NCI-H345 treated with DMSO at 0.1 percent for 48 hours (cell line): Measurements from ENCODE around the gene TNPO1.
A peak's percentile ranks its signal among the peaks of the same experiment; 100 is the strongest.
"Not testable (repeated sequence)": the region's sequence is repeated elsewhere in the genome, so short reads cannot be mapped to it uniquely, and the experiment has no call there.

ENCODE experiments used
- DNase-seq: peaks from one replicate; lab custom pipeline; 2025; ENCODE audit not compliant: unreplicated experiment; lab: John Stamatoyannopoulos, UW

TNPO1 gene

GRCh38 chr5:72925336-72926010 lies 109.0 kb downstream of the TNPO1 start:
- DNase-seq = no peak

- DNase-seq = not testable (repeated sequence)
Measured at GRCh38 chr5:72932686-72933085, 116.2 kb downstream of the TNPO1 start.

GRCh38 chr5:72934953-72935725 lies 118.7 kb downstream of the TNPO1 start:
- DNase-seq = not testable (repeated sequence)

DNA sequence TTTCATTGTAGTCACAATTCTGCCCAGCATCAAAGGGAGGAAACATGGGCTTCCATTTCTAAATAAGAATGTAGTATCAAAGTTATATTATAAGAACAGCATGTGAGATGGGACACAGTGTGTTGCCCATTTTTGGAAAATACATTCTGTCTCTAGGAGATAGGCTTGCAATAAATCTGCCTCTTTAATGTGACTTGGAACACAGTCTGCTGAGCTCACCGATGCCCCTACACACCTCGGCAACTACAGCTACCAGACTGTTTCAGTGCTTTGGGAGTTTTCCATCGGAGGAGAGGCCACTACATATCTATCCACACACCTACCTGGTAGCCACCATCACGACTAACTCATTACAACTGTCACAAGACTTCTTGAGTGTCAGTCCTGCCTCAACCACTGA lies 120.4 kb downstream of the TNPO1 start:
- no peak for DNase-seq

DNA sequence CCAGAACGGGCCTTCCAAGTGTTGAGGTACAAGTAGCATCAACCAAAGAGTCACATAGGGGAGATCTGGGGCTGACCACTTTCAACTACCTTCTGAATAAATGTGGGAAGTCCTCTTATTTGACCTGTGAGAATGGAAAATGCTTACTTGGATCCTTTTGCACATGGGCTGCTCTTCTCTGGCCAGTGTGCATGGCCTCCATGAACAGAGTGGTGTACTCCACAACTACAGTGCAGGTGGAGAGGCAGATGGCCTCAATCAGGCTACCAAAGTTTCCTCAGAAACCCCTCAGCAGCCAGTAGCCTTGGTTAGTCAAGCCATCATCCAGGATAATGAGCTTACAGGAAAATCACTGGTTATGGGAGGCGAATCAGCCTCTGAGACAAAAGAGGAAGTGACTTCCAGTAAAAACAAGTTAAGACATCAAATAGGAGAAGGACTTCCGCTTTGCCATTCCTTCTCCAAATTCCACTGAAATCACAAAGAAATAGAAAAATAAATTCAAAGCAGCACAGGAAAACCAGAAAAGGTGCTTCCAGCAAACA lies 121.1 kb downstream of the TNPO1 start:
- DNase-seq = no peak

DNA sequence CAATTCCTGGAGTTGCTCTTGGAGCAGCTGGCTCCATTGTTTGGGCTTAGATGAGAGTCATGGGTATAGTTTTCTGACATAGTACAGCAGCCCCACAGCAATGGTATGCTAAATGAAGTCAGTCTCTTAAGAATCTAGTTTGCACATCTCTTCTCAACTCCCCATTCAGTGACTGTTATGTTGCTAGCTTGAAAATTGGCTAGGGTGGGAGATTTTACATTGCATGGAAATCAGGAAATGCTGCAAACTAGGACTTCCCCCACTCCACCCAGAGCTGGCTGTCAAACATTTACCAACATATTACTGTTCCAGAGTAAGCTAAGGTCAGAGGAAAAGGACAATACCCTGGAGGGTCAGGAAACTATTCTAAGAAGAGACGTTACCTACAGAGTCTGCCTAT lies 121.7 kb downstream of the TNPO1 start:
- no peak for DNase-seq

- DNase-seq = no peak
Measured at GRCh38 chr5:72940082-72940481, 123.6 kb downstream of the TNPO1 start.

DNA sequence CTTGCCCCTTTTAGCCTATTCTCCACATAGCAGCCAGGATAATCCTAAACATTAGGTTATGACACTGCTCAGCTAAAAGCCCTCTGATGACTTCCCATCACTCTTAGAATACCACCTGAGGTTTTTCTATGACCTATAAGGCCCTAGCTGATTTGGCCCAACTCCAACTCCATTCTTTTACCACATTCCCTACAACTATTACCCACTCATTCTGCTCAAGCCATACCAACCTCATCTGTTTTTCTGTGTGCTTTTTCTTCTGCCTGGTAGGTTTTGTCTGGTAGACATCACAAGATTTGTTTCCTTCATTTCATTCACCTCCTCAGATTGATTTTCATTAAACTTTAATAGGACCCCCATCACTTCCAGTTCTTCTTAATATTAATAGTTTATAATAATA lies 126.8 kb downstream of the TNPO1 start:
- DNase-seq = no peak

DNA sequence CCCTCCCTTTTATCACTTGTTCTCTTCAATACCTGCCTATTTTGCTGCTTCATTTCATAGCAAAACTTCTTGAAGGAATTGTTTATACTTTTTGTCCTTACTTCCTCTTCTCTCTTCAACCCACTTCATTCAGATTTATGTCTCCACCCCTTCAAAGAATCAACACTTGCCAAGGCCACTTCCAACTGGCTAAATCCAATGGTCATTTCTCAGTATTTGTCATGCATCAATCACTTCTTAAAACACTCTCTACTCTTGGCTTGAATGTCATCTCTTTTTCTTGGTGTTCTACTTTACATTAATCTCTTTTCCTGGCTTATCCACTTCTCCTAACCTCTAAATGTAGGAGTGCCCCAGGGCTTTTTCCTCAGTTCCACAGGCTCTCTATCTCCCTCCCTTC lies 131.0 kb downstream of the TNPO1 start:
- DNase-seq = no peak

DNA sequence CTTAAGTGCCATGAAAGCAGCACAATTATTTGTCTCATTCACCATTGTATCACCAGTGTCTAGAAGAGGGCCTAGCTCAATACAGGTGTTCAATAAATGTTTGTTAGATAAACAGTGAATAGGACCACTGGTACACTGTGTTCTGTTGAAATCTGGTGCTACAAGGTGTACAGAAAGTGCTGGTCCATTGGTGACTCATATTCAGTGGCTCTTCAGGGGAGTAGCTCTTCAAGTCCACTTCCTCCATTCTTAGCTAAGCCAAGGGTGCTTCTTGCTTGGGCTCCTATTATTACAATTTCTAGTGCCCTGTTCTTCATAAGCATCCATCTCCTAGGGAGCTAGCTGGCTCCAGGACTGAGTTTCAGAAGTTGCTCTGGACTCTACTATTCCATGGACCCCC lies 133.0 kb downstream of the TNPO1 start:
- no peak for DNase-seq

DNA sequence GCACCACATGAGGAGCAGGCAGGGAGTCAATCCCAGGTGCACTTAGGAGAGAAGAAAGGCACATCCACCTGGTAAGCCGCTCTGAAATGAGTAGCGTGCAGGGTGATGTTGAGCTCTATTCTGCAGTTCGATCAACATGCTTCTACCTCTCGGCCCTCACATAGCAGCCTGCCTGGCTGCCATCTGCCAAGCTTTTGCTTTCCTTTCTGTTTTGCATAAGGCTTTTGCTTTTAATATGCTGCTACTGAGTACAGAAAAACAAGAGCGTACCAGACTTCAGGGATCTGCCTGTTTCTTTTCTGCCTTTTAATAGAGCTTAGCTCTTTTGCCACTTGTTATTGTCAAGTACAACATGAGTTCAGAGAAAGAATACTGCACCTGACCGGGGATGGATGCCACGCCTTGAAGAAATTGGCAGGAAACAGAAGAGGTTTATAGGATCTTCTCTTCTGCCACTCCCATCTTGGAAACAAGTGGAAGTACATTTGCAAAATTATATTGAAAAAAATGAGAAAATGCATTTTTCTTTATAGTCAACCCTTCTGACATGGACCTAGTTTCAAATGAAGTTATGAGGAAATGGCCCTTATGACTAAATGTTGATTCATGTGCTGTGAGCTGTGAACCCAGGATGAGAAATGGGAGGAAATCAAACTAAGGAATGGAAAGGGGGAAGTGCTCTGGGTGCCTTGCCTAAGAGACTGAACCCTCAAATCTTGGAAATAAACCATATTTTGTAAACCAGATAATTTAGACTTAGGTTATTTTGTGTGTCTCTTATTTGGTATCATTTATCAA lies 135.4 kb downstream of the TNPO1 start:
- no peak for DNase-seq

DNA sequence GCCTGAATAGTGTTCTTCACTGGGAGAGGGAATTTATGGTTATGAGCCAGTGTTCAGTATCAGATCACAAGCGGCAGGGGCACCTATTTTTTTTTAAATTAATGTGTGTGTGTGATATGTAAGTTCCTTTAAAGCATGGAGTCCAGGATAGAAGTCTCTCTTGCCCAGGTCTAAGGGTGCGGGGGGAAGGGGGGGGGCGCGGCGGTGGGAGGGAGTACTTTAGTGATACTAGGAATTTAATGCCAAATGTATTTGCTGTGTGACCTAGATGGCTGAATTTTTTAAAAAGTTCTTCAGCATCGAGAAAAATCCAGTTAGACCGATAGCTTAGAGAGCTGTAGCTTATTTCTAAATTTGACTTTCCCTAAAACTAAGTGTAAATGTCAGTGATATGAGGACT lies 137.9 kb downstream of the TNPO1 start:
- DNase-seq = no peak

GRCh38 chr5:72955143-72955767 lies 138.8 kb downstream of the TNPO1 start:
- DNase-seq = no peak

DNA sequence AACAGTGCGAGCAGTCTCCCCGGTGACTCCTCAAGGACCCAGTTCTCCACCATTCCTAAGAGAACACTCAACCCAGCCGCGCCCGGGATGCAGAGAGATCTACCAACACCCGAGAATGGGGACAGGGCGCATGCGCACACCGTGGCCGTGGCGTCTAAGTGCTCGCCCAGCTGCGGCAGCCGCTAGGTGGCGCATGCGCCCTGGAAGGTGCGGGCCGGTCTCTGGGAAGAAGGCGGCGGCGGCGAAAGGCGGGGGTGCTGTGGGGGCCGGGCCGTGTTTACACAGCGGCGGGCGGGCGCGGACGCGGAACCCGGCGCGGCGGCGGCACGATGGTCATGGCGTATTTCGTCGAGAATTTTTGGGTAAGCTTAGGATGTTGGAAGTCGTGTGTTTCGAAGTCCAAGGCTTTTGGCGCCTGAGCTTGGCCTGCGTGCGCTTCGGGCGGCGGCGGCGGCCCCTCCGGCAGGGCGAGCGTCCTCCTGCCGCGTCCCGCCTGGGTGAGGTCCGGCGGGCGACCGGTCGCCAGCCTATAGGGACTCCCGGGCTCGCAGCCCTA lies 139.4 kb downstream of the TNPO1 start, which contains the start of gene FCHO2:
Gene FCHO2 (plus strand): TSS at position 274 of the 556 bp plus-strand sequence. CDS start 56 bp downstream, at position 330.
- peak; percentile 75 for DNase-seq

- peak; percentile 41 for DNase-seq
Measured at GRCh38 chr5:72956324-72957140, 140.1 kb downstream of the TNPO1 start.

DNA sequence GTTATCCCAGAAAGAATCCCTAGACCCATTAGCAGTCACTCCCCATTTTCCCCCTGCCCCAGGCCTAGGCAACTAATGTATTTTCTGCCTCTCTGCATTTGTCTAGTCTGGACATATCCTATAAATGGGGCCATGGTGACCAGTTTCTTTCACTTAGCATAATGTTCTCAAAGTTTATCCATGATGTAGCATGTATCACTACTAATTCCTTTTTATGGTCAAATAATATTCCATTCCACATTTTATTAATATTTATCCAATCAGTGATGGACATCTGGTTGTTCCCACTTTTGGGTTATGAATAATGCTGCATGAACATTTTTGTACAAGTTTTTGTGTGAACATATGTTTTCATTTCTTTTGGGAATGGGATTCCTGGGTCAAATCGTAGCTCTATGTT lies 140.9 kb downstream of the TNPO1 start:
- DNase-seq = no peak

DNA sequence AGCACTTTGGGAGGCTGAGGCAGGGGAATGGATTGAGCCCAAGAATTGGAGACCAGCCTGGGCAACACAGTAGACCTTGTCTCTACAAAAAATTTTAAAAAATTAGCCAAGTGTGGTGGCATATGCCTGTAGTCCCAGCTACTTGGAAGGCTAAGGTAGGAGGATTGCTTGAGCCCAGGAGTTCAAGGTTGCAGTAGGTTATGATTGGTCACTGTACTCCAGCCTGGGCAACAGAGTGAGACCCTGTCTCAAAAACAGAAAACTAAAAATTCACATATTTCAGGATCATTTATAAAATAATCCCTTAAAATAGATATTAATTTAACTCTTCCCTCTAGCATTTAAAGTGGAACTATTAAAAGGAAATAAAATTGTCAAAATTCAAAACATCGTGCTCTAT lies 142.8 kb downstream of the TNPO1 start:
- no peak for DNase-seq
